ENCODE data around the gene LYPD6B.

GRCh38 chr2:149192427-149192826 lies 153.9 kb downstream of the LYPD6B start:
- TF ChIP-seq CTCF (IDR thresholded peaks at IDR 0.05), result no peak
- TF ChIP-seq POLR2A (IDR thresholded peaks at IDR 0.05), result no peak
- TF ChIP-seq EP300 (IDR thresholded peaks at IDR 0.05), result no peak

Measured in ovary (tissue), 3 donors.